Activated CD4-positive, CD25-positive, alpha-beta regulatory T cell treated with anti-CD3 and anti-CD28 coated beads, Interleukin-2, amount 50 U/mL, for 72 hours (primary cell): ENCODE results near the gene MRPS25.
A peak's percentile ranks its signal among the peaks of the same experiment; 100 is the strongest.

ENCODE experiments used
- DNase-seq: peaks from one replicate; pipeline ENCODE4 v3.0.0; 2021

MRPS25 gene

DNA sequence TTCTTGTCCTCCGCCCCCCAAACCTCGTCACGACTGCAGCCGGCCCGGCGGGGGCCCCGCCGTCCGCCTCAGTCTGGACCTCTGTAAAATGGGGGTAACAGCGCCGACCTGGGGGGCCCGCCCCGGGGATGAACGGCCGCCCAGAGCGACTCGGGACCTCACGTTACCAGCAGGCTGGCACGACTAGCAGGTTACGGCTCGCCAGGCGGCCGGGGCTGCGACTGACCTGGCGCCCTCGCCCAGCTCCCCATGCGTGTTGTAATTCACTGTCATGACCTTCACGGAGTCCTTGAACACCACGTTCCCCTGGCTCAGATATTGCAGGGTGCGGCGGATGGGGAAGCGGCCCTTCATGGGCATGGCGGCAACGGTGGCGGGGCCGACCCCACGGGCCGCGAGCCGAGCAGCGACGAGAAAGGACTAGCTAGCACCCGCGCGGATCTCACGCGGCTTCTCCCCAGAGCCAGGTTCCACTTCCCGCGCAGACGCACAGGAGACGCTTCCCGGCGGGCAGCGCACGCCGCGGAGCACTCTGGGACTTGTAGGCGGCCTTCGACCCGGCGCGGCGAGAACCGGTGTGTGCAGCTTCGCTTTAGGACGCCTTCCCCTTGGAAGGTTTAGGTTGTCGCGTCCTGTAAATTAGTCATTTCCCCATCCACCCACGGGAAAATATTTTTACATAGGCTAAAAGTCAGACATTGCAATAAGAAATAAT lies at the start of gene MRPS25:
Gene MRPS25 (minus strand): TSS at position 481 of the 715 bp plus-strand sequence. CDS start 121 bp downstream, at position 360.
- DNase-seq = peak; percentile 87

DNA sequence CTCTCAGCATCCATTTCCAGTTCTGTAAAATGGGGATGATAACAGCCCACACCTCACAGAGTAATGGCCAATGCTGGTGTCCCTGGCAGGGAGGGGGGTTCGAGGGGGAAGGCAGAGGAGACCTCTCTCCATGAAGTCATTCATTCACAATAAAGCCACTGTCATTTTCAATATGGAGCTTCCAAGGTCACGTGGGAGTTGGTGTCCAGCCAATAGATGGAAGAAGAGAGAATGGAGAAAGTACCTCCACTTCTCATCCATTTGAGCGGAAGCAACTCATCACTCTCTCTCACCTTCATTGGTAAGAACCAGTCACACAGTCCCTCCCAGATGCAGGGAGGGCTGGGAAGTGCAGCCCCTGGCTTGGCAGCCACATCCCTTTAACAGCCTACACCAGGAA lies 48.8 kb upstream of the MRPS25 start:
- DNase-seq = no peak

DNA sequence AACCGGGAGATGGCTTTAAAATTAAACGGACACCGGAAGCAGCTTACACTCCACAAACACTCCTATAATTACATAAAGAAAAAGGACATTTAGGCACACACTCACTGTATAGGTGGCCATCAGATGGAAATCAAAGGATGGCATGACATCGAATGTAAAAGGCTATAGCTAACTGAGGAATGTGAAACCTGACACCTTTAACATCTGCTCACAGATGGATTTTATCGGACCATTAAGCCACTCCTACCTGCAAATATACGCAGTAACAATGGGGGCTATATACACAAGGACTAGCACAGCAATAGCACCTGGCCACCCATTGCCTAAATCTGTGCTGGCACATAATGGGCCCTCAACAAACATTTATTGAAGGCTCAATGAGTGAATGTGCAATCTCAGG lies 48.4 kb upstream of the MRPS25 start:
- no peak for DNase-seq

DNA sequence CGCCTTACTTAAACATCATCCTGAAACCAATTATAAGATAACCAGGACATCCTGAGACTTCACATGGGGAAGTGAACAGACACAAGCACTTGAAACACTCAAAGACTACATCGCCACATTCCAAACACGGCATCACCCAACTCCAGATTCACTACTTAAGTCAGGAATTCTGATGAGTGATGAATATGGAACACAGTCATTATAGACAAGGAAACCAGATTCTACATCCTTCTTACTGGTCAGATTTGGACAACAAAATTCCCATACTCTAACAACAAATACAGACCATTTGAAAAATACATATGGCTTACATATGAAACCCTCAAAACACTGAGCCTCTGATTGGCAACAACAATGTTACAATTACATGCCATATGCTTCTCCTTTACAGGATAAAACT lies 46.9 kb upstream of the MRPS25 start:
- no peak for DNase-seq

DNA sequence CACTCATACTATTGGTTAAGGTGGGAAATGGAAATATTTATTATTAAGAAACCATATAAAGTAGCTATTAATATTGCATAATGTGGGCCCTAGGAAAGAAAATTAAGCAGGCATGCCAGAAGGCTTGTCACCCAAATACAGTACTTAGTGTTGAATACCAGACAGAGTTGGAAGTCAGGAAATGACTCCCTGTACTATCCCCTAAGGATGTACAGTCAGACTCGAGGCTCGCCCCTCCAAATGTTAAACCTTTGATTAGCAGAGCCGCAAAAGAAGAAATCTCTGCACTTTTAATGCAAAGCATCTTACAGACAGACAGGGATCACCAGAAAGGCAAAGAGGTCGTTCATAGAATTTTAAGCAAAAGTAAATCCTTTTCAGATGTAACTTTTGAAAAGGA lies 45.1 kb upstream of the MRPS25 start:
- DNase-seq = no peak

DNA sequence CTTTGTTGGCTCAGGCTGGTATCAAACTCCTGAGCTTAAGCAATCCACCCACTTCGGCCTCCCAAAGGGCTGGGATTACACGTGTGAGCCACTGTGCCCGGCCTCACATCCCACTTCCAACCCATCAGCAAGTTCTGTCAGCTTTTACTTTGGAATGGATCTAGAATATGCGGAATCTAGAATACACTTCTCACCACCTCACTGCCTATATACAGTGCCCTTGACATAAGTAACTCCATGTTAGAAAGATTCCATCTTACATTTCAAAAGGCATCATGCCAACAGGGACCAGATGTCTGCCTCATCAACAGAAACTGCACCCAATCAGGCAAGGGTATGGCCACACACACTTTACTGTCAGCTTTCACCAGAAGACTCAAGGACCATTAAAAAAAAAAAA lies 43.8 kb upstream of the MRPS25 start:
- no peak for DNase-seq

DNA sequence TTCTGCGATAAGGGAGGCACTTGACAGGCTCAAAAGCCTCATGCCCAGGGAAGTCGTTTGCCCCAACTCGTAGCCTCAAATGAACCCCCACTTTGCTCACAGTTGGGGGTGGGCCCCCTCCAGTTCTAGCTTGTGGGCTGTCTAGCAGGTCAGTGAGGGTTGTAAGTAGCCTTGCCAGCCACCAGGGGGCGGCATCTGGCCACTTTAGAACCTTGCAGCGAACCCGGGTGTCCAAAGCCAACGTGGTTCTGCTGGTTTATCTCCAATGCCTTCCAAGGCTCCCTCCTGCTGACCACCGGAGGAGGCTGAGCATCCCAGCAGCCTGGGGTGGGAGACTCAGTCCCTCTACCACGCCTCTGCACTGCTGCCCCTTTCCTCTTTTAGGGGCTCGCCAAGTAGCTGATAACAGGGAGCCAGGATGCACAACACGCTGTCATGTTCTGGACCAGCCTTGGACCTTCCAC lies 43.0 kb upstream of the MRPS25 start:
- peak; percentile 81 for DNase-seq

DNA sequence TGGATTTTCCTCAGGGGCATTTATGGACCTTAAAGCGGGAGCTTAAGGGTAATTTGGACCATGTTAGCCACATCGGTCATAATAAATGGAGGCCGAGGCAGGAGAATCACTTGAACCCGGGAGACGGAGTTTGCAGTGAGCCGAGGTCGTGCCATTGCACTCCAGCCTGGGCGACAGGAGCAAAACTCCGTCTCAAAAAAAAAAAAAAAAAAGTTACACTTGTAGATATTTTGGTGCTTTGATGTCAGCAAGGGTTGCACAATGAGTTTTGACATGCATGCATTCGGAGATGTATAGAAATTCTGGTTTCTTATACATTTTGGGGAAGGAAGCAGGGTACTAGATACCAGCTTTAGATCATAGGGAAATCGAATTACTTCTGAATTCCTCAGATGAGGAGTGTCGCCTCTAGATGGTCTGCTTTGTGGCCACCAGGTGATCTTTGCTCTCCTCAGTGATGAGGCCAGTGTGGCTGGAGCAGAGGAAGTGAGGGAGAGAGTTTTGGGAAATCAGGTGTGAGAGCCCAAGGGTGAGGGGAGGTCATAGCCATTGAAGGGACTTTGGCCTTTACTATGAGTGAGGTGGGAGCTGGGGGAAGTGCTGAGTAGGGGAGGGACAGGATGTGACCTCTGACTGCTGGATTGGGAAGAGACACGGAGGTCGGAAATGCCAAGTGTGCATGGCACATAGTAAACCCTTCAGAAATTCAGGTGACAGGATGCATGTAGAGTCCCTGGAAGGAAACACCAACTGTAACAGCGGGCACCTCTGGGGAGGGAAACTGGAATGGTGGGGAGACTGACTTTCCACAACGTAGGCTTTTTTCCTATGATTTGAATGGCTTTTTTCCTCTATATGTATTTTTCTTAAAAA lies 42.2 kb upstream of the MRPS25 start:
- DNase-seq = no peak

DNA sequence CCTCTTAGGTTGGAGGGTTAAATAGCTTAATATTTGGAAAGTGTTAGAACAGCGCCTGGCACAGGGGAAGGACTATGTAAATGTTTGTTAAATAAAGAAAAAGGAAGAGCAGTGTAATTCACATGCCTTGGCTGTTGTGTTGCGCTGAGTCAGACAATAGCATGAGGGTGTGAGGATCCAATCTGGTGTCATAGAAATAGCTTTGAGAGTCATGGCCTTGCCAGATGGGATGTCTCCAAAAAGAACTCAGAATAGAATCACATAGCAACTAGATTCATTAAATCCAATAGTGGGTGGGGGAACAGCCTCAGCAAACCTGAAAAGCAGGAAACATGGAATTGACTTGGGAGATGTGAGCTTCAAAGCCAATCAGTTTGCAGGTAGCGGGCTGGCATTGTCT lies 37.7 kb upstream of the MRPS25 start:
- no peak for DNase-seq

DNA sequence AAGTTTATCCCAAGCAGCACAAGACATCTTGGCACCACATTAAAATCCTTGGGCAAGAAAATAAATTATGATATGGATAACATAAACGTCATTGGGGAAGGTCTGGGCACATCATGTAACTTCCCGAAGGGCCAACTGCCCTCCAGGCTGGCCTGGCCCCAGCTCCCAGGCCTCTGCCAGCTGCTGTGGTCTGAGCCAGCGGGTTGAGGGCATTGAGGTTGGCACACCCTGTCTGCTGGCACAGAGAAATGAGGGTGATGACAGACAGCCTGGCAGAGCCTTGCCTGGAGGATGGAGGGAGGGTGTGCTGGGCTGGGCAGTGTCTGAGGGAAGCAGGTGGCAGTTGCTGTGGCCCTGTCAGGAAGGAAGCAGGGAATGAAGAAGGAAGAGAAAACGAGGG lies 37.1 kb upstream of the MRPS25 start:
- no peak for DNase-seq

DNA sequence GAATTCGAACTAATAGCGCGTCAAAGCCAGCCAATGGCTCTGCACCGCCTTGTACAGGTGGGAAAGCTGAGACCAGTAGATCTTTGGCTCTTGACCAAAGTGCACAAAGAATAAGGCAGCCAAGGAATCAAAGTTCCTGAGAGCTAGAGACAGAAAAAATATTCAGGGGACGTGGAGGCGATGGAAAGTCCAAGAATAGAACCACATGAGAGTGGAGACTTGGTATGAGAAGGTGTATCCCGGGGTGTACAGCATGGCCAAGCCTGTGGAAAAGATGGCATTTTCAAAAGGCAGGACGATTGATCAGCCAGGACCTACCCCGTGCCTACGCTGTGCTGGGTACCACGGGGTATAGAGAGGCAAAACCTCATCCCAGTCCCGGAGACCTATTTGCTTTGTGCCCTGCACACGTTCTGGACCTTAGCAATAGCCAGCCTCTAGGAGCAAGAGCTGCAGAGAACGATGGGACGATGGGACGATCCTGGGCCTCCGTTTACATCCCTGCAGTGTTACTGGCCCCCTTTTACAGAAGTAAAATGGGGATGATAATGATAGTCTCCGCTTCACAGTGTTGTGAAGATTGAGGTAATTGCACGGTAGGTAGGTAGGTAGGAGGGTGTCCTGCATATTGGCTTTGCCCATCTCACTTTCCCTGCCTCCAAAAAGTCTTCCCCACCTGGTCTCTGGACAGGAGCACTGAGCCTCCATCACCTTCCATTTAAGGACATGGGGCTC lies 34.4 kb upstream of the MRPS25 start:
- no peak for DNase-seq

DNA sequence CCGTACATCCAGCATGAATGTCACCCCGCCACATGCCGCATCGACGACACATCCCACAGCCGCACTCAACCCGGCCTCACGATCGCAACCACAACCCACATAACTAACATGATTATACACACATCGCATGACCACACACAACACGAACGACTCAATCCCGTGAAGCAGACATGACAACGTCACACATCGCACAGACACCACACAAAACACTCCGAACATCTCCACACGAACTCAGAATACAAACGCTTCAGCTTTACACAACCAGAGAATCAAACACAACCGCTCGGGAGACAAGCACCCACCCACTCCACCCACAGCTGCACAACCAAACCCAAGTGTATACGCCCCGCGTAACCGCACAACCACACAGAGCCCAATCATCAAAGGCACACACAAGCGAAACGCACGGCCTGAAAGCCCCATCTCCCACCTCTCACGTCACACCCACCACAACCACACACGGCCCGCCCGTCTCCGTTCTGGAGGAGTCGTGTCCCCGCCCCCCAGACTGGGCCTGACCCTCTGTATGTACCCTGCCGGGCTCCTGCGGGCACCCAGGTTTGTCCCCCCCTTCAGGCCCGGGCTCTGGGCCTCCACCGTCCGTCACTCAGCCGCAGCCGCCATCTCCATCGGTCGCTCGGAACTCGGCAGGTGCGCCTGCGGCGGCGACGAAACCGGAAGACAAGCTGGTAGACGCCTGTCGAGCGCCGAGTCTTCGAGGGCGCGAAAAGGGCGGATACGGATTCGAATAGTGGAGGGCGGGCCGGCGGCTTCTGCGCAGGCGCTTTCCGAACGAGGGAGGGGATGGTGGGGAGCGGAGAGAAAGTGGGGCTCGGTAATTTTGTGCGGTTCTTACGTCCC lies 33.6 kb upstream of the MRPS25 start, which contains the start of gene RBSN:
Gene RBSN (minus strand): TSS at position 646 of the 861 bp plus-strand sequence. CDS start 3,028 bp downstream, outside the sequence.
- peak; percentile 93 for DNase-seq

DNA sequence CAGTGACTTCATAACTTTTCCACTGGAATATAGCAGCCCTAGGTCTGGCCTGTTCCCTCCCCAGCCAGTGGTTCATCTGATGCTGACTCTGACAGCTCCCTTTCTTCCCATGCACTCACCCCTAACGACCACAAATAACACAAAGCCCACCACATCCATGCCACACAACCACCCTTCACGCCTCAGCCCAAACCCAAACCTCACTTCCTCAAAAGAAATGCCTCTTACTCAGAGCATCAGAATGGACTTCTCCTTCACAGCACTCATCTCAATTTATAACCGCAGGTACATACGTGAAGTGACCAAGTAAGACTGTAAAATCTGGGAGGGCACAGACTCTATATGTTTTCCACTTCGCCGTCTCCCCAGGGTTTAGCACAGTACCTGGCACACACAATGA lies 32.8 kb upstream of the MRPS25 start:
- DNase-seq = peak; percentile 53

DNA sequence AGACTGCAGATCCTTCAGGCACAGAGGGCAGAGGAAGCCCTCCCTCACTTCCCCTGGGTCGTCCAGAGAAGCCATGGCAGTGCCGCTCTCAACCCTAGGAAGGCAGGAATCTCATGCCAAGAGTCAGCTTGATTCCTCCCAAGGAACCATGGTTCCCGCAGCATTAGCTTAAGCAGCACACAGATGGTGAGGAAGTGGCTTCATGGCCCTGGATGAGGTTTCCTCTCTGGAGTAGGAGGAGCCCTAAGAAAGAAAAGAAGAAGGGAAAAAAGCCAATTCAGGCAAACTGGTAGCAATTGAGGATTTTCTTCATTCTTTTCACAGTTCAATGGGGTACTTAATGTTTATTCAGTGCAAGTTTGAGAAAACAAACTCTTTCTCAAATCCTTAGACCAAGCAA lies 30.9 kb upstream of the MRPS25 start:
- no peak for DNase-seq

DNA sequence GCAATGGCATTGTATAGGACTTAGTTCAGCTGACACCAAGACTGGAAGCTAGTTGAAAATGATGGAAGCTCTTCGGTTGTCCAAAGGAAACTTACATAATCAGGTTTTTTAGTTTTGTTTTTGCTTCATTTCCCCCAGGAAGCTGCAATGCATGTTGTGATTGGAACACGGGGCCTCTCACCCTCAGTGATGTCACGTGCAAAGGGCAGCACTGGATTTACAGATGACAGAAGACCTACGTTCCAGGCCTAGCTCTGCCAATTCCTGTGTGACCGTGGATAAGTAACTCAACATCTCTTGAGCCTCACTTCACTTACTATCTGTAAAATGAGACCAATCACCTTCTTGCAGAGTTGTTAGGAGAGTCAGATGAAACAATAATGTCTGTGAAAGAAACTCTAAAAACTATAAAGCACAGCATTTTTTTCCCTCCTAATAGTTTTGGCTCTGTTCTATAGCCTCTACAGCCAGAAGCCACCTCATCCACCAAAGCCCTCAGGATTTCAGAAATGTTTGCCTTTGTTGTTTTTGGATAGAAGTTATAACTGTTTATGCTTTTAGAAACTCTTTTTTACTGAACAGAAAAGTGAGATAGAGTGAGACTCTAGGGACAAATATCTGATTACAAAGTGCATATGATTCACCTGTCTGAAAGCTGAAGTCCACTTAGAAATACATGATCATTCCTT lies 29.2 kb upstream of the MRPS25 start:
- no peak for DNase-seq

DNA sequence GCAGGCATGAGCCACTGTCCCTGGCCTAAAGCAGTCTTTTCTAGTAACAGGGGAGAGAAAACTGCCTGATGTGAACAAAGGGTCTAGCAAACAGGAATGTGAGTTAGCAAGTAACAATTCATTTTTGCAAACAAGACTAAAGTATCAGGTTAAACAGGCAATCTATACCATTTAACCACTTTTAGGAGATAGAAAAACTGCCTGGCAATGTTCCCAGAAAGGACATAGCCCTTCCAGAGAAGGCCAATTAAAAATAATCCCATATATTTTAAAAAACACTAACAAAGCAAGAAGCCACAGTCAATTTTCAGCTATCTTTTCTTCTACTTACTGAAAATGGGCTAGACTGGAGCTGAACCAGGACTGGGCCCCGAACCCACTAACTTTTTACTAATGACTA lies 27.6 kb upstream of the MRPS25 start:
- no peak for DNase-seq

DNA sequence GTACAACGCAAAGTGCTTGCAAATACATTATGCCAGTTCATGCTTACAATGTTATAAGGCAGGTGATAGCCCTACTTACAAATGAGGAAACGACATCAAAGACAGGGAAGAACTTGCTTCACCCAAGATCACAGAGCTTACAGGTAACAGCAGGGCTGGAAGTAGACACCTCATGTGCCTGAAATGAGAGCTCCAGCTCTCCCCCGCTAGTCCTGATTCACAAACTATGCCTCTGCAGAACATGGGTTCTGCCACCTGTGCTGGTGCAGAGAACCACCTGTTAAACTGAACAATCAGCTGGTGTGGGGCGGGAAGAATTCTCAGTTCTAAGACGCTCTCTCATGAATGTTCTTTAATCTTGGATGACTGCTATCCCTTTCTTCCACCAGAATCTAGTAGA lies 26.5 kb upstream of the MRPS25 start:
- no peak for DNase-seq

DNA sequence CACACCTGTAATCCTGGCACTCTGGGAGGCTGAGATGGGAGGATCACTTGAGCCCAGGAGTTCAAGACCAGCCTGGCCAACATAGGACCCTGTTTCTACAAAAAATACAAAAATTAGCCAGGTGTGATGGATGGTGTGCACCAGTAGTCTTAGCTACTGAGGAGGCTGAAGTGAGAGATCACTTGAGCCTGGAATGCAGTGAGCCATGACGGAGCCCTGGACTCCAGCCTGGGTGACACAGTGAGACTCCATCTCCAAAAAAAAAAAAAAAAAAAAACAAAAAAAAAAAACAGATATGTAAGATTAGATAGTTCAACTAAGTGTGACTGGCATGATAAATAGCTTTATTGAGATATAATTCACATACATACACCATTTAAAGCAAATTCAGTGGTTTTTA lies 24.1 kb upstream of the MRPS25 start:
- no peak for DNase-seq

DNA sequence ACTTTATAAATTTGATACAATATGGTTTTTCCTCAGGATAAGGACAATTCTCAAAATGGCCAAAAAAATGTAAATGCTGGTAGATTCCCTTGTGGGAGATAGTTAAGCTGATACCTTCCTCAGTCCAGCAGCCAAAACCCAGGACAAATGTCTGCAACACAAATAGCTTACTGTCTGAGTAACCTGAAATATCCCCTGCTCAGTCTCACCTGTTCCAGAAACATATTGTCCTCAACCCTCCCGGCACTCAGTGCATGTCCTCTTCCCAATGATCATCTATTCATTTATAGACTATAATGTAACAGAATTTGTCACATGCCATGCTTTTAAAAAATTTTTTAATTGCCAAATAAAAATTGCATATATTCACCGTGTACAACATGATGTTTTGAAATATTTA lies 21.6 kb upstream of the MRPS25 start:
- DNase-seq = no peak

DNA sequence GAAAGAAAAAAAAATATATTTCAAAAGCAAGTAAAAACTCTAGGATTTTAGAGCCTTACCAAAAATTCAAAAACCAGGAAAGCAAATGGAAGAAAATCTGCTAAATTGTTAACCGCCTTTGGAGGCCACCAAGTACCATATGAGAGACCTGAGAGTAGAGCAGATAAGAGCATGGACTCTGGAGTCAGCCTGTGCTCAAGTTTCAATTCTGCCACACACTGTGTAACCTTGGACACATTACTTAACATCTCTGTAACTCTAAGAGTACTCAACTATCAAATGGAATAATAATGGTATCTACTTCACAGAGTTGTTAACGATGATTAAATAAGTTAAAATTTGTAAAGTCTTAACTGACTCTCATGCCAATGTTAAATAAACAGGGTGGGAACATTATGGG lies 21.1 kb upstream of the MRPS25 start:
- DNase-seq = no peak

DNA sequence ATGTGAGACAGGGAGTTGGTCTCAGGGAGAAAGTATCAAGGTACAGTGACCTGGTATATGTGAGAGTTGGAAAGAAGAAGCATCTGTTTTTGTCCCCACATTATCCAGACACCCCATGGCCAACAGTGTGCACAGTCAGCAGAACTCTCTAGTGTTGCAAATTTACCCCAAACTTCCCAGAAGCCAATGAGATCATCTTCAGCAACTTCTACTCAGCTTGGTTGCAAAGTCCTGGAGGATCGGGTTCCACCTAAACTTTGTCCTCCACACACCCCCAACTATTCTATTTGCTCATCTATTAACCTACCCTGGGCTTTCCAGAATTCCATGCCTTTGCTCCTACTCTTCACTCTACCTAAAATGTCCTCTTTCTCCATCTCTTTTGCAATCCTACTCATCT lies 18.1 kb upstream of the MRPS25 start:
- DNase-seq = no peak
